GDM1 (cell line): ENCODE data around the gene ULK1.

ENCODE experiments used
- DNase-seq: peaks from one replicate; lab custom pipeline; 2025; lab: John Stamatoyannopoulos, UW

Gene ULK1

DNA sequence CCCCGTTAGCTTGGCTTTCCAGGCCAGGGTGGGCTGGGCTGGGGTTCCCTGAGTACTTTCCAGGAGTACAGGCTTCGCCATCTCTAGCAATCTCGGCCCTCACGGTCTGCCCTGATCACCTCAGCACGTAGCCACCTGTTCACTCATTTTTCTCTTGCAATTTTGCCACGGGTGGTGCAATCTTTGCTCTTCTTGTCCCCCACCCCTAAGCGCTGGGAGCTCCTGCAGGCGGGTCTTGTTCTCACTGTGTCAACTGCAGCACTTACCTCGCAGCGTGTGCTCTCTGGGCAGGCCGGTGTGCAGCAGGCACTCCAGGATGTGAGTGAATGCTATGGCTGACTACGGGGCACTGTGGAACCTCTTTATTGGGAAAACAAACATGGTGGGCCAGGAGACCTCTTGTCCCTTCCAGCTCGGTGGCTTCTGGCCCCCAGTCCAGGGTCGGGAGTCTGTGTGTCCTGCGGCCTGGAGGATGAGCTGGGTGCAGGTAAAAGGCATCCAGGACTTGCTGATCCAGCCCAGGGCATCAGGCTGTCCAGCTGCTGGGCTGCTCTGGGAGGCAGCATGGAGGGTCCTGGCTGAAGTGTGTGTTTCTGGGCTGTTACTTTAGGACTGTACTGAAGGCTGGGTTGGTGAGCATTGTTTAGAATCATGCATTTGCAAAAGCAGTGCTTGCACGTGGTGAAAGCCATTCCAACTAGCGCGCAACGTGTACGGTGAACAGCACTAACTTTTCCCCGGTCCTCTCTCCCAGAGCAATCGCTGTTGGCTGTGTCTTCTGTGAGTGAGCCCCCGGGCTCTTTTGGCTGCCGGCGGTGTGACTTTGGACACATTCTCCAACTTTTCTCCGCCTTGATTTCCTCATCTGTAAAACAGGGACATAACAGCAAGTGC, 1.5 kb upstream of the ULK1 start:
- no peak for DNase-seq

DNA sequence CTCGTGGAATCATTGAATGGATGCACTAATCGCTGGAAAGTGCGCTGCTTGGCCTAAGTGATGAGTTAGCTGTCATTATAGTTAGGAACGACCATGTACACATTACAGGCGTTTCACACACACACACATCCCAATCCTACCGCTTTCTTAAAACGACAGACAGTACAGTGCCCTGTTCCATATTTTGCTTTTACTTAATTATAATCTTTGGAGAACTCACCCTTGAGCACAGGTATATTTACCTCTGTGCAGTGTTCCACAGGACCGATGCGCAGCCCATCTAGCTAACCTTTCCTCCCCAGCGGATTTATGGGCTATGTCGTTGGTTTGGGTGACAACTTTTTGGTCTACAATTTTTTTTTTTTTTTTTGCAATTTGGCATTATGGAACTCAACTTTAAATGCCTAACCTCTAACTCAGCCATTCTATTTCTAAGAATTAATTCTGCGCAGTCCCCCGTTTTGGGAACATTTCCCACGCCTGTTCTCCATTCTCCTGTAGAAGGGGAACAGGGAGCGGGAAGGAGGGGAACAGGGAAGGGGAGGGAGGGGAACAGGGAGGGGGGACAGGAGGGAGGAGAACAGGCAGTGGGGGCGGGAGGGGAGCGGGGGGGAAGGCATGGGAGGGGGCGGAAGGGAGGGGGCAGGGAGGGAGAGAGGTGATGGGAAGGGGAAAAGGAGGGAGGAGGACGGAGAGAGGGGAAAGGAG, 663 bp upstream of the ULK1 start:
- no peak for DNase-seq

DNA sequence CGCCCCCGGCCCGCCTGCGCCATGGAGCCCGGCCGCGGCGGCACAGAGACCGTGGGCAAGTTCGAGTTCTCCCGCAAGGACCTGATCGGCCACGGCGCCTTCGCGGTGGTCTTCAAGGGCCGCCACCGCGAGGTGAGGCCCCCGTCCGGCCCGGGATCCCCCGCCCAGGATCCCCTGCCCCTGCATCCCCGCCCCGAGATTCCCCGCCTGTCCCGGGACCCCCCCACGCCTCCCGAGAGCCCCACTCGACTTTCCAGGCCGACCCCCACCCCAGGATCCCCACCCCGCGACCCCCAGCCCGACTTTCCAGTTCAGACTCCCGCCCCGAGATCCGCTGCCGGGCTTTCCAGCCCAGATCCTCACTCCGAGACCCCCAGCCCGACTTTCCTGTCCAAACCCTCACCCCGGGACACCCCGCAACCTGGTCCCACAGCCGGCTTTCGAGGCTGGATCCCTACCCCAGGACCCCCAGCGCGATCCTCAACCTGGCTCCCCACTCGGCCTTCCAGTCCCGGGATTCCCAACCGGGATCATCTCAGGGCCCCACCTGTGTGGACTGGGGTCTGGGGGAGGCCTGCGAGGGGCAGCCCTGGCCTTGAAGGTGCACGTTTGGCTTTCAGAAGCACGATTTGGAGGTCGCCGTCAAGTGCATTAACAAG, 688 bp downstream of the ULK1 start:
- DNase-seq = no peak

- DNase-seq = no peak
These were observed 1.2 kb downstream of the ULK1 start for GRCh38 chr12:131895640-131896079.

DNA sequence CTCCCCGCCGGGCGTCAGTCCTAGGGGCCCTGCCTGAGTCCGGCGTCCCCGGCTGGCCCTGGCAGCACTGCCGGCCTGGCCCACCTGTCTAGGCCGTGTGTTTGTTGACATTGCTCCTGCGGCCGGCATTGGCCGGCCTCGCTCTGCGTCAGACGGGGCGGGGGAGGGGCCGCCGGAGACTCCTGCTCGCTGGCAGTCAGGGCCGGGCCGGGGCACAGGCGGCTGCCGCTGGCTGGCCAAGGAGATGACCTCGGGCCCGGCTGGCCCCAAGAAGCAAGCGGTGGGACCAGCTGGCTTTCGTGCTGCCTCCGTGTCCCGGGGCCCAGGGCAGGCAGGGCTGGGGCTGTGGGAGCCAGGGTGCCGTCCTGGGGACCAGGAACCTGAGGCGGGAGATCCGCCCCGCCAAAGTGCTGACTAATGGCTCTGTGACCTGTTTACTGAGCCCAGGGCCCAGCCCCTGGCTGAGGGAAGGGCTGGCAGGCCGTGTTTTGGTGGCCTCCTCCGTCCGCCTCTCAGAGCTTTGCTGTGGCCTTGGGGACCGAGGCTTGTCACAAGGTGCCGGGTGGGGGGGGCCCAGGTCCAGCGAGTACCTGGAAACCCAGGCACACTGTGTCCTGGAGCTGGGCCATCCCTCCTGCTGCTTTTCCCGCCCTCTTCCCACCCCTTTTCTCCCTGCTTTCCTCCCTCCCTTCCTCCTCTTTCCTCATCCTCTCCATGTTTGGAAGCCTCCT, 1.8 kb downstream of the ULK1 start:
- DNase-seq = peak; percentile 23

- DNase-seq = peak; percentile 29
These were observed 2.4 kb downstream of the ULK1 start for GRCh38 chr12:131896811-131897270.

DNA sequence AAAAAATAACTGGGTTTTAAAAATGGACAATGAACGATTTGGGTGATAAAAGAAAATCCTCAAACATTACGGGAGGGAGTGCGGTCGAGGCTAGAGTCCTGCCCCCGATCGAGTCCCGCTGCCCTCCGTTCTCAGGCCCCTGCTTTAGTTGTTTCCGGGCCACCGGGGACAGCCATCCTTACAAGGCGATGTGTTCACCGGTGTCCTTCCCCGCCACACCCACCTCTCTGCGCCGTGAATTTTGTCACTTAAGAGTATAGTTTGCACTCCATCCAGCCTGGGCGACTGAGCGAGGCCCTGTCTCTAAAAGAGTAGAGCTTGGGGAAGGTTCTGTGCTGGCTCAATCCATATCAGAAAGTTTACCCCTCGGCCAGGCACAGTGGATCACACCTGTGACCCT, 2.9 kb downstream of the ULK1 start:
- no peak for DNase-seq

GRCh38 chr12:131897875-131898274, 3.5 kb downstream of the ULK1 start:
- no peak for DNase-seq

DNA sequence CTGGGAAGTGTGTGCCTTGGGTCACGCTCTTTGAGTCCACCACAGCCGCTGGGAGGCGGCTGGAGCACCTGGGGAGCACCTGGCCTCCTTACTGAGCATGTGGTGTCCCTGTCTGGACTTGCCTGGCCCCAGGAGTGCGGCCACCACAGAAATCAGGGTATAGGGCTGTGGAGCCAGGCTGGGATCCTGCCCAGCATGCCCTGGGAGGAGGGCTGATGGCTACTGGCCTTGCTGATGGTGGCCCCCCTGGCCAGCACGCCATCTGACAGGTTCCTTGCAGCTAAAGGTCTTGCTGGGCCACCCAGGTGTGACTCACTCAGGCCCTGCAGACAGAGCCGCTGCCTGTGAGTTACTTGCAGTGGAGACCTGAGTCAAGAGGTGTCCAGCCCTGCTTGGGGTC, 6.0 kb downstream of the ULK1 start:
- DNase-seq = no peak

- DNase-seq = no peak
These were observed 7.3 kb downstream of the ULK1 start for GRCh38 chr12:131901431-131902331.

DNA sequence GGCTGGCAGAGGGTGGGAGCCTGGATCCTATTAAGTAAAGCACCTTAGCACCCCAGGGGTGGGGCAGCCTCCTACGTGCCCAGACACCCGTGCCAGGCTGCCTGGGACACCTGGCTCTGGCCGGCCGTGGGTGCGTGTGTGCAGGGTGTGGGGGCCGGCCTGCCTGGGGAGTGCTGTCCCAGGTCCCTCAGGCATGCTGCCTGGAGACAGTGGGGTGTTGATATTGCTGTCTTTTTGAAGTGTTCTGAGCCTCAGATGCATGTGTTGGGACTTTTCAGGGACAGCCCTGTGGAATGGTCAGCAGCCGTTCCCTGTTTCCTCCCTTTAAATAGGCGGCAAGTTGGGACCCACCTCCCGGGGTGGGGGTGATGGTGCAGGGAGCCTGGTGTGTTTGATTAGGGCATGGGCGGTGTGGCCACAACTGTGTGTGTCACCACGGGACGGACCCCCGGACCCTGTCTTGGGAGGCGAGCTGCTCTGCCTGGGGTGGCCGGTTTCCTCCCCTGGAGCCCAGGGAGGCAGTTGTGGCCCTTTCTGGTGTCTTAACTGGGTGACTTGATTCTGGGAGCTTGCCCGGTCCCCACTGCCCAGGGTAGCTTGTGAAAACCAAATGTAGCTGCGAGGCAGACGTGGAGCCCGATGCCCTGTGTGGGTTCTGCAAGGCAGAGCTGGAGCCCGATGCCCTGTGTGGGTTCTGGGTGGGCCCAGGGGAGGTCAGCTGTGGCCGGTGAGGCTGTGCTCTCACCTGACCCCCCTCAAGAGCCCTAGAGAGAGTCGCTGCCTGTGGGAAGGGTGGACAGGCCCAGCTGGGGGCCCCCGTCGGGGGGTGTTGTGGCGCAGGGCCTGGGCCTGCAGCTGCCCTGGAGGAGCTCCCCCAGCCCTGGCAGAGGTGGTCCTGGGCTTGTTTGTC, 8.2 kb downstream of the ULK1 start:
- DNase-seq = no peak

- DNase-seq = no peak
These were observed 9.1 kb downstream of the ULK1 start for GRCh38 chr12:131903270-131904255.

DNA sequence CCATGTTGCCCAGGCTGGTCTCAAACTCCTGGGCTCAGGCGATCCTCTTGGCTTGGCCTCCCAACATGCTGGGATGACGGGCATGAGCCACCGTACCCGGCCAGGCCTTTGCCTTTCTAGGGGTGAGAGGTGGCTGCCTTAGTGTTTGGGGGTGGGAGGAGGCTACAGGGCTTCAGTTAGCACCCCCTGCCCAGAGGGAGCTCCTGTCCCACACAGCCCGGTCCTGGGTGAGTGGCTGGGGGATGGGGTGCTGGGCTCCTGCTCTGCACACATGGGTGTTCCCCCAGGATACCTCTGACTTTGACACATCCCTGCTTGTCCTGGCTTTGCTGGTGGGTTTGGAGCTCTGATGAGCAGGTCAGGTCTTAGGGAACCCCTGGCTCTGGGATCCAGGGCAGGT, 9.9 kb downstream of the ULK1 start:
- DNase-seq = no peak

DNA sequence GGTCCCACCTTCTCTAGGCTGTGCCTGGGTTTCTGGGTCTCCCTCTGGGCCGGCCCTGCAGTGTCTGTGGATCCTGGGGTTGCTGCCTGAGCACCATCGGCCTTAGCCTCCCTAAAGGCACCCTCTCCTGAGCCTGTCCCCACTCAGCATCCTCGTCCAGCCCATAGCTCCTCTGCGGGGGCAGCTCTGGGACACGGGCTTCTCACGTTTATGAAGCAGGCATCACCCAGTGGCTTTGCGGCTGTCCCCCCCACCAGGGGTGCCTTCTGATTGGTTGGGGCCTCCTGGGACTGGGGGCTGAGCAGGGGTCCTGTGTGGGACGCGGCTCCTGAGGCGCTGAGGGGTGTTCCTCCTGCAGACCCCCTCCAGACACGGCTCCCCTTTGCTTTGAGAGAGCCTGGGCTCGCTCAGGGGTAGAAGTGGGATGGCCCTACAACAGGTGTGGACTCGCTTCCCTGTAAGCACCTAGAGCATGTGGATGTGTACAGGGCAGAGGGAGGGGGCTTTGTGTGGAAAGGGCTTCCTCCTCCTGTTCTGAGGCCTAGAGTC, 10.7 kb downstream of the ULK1 start:
- no peak for DNase-seq

GRCh38 chr12:131905630-131906091, 11.2 kb downstream of the ULK1 start:
- DNase-seq = no peak

DNA sequence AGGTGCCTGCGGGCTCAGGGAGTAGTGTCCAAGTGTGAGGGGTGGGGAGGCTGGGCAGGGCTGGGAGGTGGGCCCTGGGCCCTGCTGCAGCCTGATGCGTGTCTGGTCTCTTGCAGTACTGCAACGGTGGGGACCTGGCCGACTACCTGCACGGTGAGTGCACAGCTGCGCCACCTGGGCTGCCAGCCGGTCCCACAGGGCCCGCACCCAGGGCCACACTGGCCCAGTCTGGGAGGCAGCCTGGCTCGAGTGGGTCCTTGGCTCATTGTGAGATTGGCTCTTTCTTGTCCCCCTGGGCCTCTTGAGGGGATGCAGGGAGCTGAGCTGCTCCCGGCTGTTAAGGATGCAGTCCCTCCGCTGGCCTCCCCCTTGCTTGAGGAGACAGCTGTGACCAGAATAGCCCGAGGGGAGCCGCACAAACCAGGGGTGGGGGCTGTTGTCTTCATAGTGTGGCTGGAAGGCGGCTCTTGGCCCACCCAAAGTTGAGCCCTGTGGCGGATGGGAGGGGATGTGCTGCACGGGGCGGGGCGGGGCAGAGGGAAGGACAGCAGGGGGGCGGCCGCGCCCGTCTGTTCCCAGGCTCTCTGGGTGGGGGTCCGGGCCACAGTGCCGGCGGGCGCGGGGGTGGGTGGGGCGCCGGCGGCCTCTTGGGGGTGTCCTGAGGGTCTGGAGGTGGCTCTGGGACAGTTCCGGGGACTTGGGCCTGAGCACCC, 13.1 kb downstream of the ULK1 start:
- no peak for DNase-seq
